IMR-90 (cell line): ENCODE data around the gene INPPL1. TPM values are rescaled to one million over a fixed set of nuclear protein-coding genes. Genes with fewer than 3 reads are reported as not detected.

ENCODE experiments used
- polyA plus RNA-seq, 3 experiments: library from polyadenylated mRNA; depleted of rRNA; stranded (reverse); fragments of >200 nt; gene quantifications; 2 replicates each; pipeline ENCODE4 v1.2.3, GENCODE V29; 2012; ENCODE audit warnings: low replicate concordance in 1 of 3
- total RNA-seq: library from RNA; depleted of rRNA; stranded (reverse); fragments of >200 nt; gene quantifications from 2 replicates; pipeline ENCODE4 v1.2.3, GENCODE V29; 2012
- TF ChIP-seq, protein P1 (sequence below): conservative IDR thresholded peaks from 2 replicates; pipeline ENCODE4 v1.5.1; 2012; ENCODE audit warnings: mild to moderate bottlenecking, low read depth, low read length, improper control_type of control experiment

INPPL1 gene
- total and polyA plus RNA-seq, 2 of the 4 experiments (the other 2 are of a cell fraction) = 27.4 to 105 TPM

DNA sequence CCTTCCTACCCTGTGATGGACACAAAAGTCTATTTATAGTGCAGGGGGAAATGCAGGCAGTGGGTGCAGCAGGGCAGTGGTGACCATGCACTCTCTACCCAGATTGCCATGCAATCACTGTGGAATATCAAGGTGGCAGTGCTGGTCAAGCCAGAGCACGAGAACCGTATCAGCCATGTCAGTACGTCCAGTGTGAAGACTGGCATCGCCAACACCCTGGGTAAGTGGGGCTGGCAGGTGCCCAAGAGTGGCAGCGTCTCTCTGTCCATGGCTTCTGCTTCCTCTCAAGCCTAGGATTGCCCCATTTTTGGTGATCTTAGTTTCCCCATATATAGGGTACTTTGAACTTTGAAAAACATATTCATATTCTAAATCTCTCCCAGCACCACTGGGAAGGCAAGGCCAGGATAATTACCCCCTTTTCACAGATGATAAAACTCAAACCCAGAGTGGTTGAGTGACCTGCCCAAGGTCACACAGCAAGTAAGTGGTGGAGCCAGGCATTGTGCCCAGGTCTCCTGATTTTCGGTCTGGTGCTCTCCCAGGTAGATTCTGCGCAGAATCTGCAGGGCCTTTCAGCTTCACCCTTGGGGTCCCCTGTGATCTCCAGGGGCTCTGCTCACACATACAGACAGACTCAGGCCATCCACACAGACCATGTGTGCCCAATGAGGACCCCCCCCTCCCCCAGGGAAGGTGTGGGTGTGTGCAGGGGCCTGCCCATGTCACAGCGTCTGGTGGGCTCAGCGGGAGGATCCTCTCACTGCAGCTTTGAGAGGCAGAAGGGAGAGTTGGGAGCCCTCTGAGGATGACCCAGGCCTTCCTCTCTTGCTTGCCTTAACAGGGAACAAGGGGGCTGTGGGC, 7.1 kb downstream of the INPPL1 start (continued):
- TF ChIP-seq, protein P1, sequence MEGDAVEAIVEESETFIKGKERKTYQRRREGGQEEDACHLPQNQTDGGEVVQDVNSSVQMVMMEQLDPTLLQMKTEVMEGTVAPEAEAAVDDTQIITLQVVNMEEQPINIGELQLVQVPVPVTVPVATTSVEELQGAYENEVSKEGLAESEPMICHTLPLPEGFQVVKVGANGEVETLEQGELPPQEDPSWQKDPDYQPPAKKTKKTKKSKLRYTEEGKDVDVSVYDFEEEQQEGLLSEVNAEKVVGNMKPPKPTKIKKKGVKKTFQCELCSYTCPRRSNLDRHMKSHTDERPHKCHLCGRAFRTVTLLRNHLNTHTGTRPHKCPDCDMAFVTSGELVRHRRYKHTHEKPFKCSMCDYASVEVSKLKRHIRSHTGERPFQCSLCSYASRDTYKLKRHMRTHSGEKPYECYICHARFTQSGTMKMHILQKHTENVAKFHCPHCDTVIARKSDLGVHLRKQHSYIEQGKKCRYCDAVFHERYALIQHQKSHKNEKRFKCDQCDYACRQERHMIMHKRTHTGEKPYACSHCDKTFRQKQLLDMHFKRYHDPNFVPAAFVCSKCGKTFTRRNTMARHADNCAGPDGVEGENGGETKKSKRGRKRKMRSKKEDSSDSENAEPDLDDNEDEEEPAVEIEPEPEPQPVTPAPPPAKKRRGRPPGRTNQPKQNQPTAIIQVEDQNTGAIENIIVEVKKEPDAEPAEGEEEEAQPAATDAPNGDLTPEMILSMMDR = no peak
